GM10248 (cell line): ENCODE measurements around the gene ZNF331.
"Not testable (repeated sequence)": the region's sequence is repeated elsewhere in the genome, so short reads cannot be mapped to it uniquely, and the experiment has no call there.

Experiments
- CTCF ChIA-PET: fragments of 300-600 bp; sonication (Branson Sonifier 250); formaldehyde crosslinking; extraction: SDS; loops from one replicate; lab custom pipeline; 2021; ENCODE audit warnings: antibody characterized with exemption; lab: Yijun Ruan, JAX
- POLR2A ChIA-PET: fragments of 350-650 bp; sonication (Branson Sonifier 250); formaldehyde crosslinking; extraction: SDS; loops from one replicate; lab custom pipeline; 2020; ENCODE audit warnings: antibody characterized with exemption; lab: Yijun Ruan, JAX
- DNase-seq: peaks from one replicate; pipeline ENCODE4 v3.0.0; 2012; ENCODE audit errors: extremely low spot score
- TF ChIP-seq, protein P1 (sequence below): IDR thresholded peaks from 2 replicates; pipeline ENCODE4 v1.5.1; 2012; ENCODE audit warnings: mild to moderate bottlenecking, low read depth; ENCODE audit errors: extremely low read depth, missing control alignments, control extremely low read depth

Gene ZNF331

DNA sequence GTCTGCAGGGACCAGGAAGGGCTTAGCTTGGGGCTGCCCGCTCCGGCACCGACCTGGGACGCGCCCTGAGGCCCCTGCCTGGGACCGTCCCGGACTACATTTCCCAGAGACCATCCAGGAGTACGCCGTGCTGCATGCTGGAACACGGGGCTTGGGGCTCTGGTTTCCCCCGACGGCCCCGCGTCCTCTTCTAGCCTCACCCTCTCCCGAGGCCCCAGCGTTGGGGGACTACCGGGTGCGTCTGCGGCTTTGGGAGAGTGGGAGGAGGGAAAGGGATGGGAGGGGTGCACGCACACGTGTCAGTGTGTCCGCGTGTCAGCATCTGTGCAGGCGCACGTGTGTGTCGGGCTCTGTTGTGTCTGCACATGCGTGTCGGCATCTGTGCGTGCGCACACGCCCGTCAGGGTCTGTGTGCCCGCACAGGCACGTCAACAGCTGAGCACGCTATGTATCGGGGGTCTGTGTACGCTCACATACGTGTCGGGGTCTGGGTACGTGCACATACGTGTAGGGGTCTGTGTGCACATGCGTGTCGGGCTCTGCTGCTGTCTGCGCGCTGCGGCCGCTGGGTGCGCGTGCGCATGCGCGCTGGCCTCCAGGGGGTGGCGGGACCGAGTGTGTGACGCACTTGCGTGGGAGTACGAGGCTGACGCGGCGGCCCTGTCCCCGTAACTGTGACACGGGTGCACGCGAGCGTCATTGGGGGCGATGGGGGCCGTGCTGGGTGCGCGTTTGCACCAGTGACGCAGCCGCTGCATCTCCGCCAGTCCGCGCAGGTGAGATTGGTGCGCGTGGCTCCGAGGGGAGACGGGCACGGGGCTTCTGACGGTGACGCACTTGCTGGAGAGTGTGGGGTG is at the start of gene ZNF331:
Gene ZNF331, plus strand, starts transcription at position 625 of the 857 bp plus-strand sequence. CDS start 31,232 bp downstream, outside the sequence.
- ChIA-PET POLR2A (no interaction called here), CTCF (no interaction called here)
- peak; percentile 85 for DNase-seq
- TF ChIP-seq, protein P1, sequence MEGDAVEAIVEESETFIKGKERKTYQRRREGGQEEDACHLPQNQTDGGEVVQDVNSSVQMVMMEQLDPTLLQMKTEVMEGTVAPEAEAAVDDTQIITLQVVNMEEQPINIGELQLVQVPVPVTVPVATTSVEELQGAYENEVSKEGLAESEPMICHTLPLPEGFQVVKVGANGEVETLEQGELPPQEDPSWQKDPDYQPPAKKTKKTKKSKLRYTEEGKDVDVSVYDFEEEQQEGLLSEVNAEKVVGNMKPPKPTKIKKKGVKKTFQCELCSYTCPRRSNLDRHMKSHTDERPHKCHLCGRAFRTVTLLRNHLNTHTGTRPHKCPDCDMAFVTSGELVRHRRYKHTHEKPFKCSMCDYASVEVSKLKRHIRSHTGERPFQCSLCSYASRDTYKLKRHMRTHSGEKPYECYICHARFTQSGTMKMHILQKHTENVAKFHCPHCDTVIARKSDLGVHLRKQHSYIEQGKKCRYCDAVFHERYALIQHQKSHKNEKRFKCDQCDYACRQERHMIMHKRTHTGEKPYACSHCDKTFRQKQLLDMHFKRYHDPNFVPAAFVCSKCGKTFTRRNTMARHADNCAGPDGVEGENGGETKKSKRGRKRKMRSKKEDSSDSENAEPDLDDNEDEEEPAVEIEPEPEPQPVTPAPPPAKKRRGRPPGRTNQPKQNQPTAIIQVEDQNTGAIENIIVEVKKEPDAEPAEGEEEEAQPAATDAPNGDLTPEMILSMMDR, result no peak

DNA sequence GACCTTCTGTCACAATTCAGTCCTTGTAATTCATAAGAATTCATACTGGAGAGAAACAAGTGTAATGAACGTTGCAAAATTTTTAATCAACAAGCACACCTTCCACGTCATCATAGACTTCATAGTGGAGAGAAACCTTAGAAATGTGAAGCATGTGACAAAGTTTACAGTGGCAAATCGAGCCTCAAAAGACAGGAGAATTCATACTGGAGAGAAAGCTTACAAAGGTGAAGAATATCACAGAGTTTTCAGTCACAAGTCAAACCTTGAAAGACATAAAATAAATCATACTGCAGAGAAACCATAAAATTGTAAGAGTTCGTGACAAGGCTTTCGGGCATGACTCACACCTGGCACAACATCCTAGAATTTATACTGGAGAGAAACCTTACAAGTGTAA is 45.8 kb upstream of the ZNF331 start:
- TF ChIP-seq, protein P1, result no peak
- ChIA-PET POLR2A (no interaction called here), CTCF (no interaction called here)
- no peak for DNase-seq

DNA sequence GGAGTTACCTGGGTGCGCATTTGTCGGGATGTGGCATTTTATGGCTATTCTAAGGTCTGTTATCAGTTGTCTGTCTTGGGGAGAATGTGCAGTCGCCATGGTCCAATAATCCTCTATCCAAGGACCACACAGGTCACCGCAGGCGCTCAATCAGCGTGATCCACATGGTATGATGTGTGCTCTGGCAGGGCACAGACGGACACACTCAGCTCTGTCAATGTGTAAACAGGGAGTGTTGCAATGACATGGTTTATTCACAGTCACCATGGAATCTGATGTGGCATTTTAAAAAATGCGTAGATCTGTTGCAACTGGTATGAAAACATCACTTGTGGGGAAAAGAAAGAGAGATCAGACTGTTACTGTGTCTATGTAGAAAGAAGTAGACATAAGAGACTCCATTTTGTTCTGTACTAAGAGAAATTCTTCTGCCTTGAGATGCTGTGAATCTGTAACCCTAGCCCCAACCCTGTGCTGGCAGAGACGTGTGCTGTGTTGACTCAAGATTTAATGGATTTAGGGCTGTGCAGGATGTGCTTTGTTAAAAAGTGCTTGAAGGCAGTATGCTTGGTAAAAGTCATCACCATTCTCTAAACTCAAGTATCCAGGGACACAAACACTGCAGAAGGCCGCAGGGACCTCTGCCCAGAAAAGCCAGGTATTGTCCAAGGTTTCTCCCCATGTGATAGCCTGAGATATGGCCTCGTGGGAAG is 40.5 kb upstream of the ZNF331 start:
- POLR2A ChIA-PET, CTCF ChIA-PET, DNase-seq: not testable (repeated sequence)

DNA sequence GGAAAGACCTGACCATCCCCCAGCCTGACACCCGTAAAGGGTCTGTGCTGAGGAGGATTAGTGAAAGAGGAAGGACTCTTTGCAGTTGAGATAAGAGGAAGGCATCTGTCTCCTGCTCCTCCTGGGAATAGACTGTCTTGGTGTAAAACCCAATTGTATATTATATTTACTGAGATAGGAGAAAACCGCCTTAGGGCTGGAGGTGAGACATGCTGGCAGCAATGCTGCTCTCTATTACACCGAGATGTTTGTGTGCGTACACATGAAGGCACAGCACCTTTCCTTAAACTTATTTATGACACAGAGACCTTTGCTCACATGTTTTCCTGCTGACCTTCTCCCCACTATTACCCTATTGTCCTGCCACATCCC is 39.9 kb upstream of the ZNF331 start:
- CTCF ChIA-PET, POLR2A ChIA-PET: not testable (repeated sequence)

DNA sequence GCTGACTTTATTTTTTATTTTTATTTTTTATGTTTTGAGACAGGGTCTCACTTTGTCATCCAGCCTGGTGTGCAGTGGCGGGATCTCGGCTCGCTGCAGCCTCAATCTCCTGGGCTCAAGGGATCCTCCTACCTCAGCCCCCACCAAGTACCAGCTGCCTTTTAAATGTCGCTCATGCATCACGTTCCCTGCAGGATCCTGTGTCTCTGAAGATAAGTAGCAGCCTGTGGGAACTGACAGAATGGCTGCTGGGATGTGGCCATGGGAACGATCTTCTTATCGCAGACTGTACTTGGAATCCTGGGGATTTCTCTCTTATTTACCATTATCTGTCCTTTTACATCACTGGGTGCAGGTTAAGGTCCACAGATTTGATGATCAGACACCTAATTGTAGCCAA is 34.8 kb upstream of the ZNF331 start:
- POLR2A ChIA-PET, DNase-seq, CTCF ChIA-PET: not testable (repeated sequence)

More for the DNA sequence above, 39.9 kb upstream of the ZNF331 start:
- not testable (repeated sequence) for DNase-seq

DNA sequence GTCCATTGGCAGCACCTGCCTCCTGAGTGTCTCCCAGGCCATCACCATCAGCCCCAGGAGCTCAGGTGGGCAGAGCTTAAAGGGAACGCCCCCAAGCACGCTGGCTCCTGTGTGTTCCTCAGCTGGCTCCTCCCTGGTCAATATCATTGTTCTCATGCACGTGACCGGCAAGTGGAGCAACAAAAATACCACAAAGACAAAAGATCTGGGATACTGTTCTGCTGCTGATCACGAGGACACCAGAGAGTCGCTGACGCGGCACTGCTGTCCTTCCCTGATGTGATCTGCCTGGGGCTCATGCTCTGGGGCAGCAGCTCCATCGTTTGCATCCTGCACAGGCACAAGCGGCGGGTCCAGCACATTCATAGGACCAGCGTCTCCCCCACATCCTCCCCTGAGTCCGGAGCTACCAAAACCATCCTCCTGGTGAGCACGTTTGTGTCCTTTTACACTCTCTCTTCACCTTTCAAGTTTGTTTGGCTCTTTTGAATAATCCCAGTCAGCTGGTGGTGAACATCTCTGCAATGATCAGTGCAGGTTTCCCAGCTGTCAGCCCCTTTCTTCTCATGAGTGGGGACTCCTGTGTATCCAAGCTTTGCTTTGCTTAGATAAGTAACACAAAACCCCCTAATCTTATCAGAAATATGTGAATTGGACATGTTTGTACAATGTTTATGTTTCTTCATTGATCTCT is 34.1 kb upstream of the ZNF331 start:
- POLR2A ChIA-PET, CTCF ChIA-PET, DNase-seq: not testable (repeated sequence)

DNA sequence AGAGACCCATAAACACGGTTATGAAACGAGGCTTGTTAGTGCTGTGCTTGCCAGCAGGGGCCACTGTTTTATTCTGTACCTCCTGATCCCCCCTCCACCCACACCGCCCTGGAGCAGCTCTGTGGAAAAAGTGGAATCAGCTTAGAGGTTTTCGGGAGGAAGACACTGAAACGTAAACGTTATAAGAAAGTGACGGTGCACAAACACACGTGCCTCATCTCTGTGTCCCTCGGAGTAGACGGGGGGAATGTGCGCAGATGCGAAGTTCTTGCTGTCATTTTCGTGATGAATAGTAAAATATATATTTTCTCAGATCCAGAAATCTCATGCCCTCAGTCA is 33.6 kb upstream of the ZNF331 start:
- DNase-seq, CTCF ChIA-PET, POLR2A ChIA-PET: not testable (repeated sequence)

DNA sequence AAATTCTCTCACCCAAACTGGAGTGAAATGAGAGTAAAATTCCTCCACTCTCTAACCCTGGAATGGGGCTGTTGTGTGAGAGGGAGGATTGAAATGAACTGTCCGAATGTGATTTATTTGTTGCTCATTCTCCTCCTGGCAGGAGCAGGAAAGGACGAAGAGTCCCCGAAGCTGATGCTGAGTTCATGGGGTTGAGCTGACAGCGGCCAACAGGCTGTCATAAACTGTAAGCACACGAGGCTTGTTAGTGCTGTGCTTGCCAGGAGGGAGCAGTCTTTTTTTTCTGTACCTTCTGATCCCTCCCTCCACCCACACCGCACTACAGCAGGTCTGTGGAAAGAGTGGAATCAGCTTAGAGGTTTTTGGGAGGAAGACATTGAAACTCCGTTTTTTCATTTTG is 33.1 kb upstream of the ZNF331 start:
- TF ChIP-seq, protein P1, result no peak
- DNase-seq, result no peak
- CTCF ChIA-PET, result no interaction called here
- POLR2A ChIA-PET, result no interaction called here

DNA sequence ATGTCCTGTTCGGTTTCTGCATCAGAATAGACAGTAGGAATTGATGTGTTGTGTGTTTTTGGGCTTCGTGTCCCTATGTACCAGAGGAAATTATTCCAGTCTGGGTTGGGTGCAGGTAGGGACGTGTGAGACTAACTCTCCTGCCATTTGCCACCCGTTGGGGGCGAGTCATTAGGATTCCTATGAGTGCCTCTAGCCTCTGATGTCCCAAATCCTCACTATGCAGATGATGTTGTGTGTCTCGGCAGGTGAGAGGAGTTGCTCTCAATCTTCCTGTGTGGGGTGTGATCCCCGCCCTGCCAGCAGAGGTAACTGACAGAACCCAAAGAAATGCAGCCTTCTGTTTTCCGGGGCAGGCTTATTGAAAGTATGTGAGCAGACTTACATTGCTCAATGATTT is 31.2 kb upstream of the ZNF331 start:
- TF ChIP-seq, protein P1, result no peak
- ChIA-PET CTCF (no interaction called here), POLR2A (no interaction called here)
- no peak for DNase-seq
